ENCODE data around the gene ATP5MC2. TPM values are rescaled to one million over a fixed set of nuclear protein-coding genes. Genes with fewer than 3 reads are reported as not detected.

The ATP5MC2 gene
- polyA plus RNA-seq: 227 and 331 TPM in 2 replicates
- 77.7 and 89.9 TPM in 2 replicates for polyA minus RNA-seq

DNA sequence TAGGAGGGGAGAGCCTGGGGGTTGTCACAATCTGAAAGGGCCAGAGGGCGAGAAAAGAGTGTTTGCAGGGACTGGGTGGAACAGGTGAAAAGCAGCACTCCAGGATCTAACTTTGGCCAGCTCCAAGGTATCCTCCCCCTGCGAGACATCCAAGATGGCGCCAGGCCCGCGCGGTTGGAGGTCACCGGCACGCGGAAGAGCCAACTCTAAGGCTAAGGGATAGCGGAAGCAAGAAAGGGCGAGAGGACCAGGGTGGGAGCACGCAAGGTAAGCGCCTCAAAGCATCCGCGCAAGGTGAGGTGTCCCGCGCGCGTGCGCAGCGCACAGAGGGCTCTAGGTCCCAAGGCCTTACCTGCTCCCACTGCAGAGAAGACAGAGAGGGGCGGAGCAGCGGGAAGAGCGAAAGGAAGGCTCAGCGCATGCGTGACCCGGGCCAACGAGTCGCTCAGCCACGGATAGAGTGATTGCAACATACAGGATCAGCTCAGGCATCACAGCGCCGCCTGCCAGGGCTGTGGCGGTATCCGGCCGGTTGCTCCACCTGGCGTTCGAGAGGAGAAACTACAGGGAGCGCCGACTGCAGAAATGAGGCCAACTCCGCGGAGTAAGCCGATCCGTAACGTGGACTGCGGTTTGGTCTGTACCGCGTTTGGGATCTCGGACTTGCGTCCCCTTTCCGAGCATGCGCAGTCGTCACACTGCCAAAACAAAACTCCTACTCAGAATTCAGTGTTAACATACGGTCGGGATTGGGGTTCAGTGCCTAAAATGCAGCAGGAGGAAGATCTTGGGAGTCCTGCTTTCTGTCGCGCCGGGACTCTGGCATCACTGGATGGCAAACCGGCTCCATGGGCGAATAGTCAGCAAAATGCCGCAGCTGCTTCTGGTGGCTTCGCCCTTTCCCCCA is at the start of gene ATP5MC2:
TSS of gene ATP5MC2 (minus strand) at position 383 of the 907 bp plus-strand sequence. CDS start 3,469 bp downstream, outside the sequence.
- Histone ChIP-seq H3K36me3 (ENCODE audit: insufficient read depth, low read length) (no peaks in the 10 kb centered on the region), H3K9ac (ENCODE audit: low read length) (peak within 1 kb of the TSS; percentile 81), H3K79me2 (replicated peaks; ENCODE audit: insufficient read depth, low read length) (peaks cover 29% of the 10 kb centered on the region), H3K27ac (ENCODE audit: low read length) (peak within 1 kb of the TSS; percentile 88), H3K4me2 (ENCODE audit: low read length) (peak within 1 kb of the TSS; percentile 95), H4K20me1 (ENCODE audit: insufficient read depth) (no peaks in the 10 kb centered on the region), H2AFZ (ENCODE audit: low read depth, low read length) (peak within 1 kb of the TSS; percentile 85), H3K27me3 (ENCODE audit: insufficient read depth, low read depth, low read length) (no peaks in the 10 kb centered on the region), H3K9me2 (ENCODE audit: insufficient read depth, low read length) (no peaks in the 10 kb centered on the region), H3K9me3 (ENCODE audit: low read length) (no peaks in the 10 kb centered on the region), H3F3A (ENCODE audit: insufficient read depth, low read length, poor library complexity, severe bottlenecking) (no peaks in the 10 kb centered on the region), H3K4me3 (ENCODE audit: low read length) (peak within 1 kb of the TSS; percentile 68)
- TF ChIP-seq TAF1 (IDR thresholded peaks at IDR 0.05; ENCODE audit: low read depth) (peak; percentile 93), EZH2 (IDR thresholded peaks at IDR 0.05; ENCODE audit: borderline replicate concordance, insufficient read depth, low read length, poor library complexity, severe bottlenecking) (no peak), MXI1 (conservative IDR thresholded peaks at IDR 0.05; ENCODE audit: poor library complexity, severe bottlenecking) (peak; percentile 83), SMC3 (conservative IDR thresholded peaks at IDR 0.05; ENCODE audit: poor library complexity) (peak; percentile 100), POLR2AphosphoS5 (IDR thresholded peaks at IDR 0.05) (peak; percentile 99), RAD21 (conservative IDR thresholded peaks at IDR 0.05) (peak; percentile 100), EP300 (conservative IDR thresholded peaks at IDR 0.05; ENCODE audit: poor library complexity, severe bottlenecking) (peak; percentile 73)
- TF ChIP-seq, protein P1, sequence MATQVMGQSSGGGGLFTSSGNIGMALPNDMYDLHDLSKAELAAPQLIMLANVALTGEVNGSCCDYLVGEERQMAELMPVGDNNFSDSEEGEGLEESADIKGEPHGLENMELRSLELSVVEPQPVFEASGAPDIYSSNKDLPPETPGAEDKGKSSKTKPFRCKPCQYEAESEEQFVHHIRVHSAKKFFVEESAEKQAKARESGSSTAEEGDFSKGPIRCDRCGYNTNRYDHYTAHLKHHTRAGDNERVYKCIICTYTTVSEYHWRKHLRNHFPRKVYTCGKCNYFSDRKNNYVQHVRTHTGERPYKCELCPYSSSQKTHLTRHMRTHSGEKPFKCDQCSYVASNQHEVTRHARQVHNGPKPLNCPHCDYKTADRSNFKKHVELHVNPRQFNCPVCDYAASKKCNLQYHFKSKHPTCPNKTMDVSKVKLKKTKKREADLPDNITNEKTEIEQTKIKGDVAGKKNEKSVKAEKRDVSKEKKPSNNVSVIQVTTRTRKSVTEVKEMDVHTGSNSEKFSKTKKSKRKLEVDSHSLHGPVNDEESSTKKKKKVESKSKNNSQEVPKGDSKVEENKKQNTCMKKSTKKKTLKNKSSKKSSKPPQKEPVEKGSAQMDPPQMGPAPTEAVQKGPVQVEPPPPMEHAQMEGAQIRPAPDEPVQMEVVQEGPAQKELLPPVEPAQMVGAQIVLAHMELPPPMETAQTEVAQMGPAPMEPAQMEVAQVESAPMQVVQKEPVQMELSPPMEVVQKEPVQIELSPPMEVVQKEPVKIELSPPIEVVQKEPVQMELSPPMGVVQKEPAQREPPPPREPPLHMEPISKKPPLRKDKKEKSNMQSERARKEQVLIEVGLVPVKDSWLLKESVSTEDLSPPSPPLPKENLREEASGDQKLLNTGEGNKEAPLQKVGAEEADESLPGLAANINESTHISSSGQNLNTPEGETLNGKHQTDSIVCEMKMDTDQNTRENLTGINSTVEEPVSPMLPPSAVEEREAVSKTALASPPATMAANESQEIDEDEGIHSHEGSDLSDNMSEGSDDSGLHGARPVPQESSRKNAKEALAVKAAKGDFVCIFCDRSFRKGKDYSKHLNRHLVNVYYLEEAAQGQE (IDR thresholded peaks at IDR 0.05; ENCODE audit: borderline replicate concordance): peak; percentile 94
- TF ChIP-seq, protein P2, sequence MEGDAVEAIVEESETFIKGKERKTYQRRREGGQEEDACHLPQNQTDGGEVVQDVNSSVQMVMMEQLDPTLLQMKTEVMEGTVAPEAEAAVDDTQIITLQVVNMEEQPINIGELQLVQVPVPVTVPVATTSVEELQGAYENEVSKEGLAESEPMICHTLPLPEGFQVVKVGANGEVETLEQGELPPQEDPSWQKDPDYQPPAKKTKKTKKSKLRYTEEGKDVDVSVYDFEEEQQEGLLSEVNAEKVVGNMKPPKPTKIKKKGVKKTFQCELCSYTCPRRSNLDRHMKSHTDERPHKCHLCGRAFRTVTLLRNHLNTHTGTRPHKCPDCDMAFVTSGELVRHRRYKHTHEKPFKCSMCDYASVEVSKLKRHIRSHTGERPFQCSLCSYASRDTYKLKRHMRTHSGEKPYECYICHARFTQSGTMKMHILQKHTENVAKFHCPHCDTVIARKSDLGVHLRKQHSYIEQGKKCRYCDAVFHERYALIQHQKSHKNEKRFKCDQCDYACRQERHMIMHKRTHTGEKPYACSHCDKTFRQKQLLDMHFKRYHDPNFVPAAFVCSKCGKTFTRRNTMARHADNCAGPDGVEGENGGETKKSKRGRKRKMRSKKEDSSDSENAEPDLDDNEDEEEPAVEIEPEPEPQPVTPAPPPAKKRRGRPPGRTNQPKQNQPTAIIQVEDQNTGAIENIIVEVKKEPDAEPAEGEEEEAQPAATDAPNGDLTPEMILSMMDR (IDR thresholded peaks at IDR 0.05; ENCODE audit: poor library complexity, severe bottlenecking): peak; percentile 100

DNA sequence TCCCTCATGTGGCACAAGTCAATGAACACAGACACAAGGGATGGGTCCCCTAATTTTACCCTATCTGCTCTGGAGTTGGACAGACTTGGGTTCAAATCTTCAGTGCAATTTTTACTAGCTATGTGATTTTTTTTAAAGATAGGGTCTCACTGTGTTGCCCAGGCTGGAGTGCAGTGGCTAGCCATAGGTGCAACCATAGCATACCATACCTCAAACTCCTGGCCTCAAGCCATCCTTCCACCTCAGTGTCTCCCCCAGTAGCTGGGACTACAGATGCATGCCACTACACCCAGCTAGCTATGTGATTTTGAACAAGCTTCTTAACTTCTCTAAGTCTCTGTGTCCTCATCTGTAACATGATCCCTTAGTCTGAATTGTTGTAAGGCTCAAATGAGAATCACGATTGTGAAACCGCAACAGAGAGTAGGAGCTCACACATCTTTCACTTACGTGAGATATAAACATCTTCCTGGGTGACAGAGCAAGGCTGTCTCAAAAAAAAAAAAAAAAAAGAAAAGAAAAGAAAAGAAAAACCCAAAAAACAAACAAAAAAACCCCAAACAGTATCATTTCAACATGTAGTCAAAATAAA is 46.7 kb upstream of the ATP5MC2 start:
- Histone ChIP-seq H3K9me3 (ENCODE audit: low read length) (no peaks in the 10 kb centered on the region), H3K4me2 (ENCODE audit: low read length) (no peak overlapping the region), H3K4me3 (ENCODE audit: low read length) (no peak overlapping the region), H3K27me3 (ENCODE audit: insufficient read depth, low read depth, low read length) (no peaks in the 10 kb centered on the region), H3K9ac (ENCODE audit: low read length) (no peak overlapping the region), H3K27ac (ENCODE audit: low read length) (no peak overlapping the region), H3K36me3 (ENCODE audit: insufficient read depth, low read length) (peaks cover 8% of the 10 kb centered on the region), H3F3A (ENCODE audit: insufficient read depth, low read length, poor library complexity, severe bottlenecking) (no peaks in the 10 kb centered on the region), H4K20me1 (ENCODE audit: insufficient read depth) (no peaks in the 10 kb centered on the region), H3K79me2 (replicated peaks; ENCODE audit: insufficient read depth, low read length) (peaks cover 18% of the 10 kb centered on the region), H3K9me2 (ENCODE audit: insufficient read depth, low read length) (no peaks in the 10 kb centered on the region), H2AFZ (ENCODE audit: low read depth, low read length) (no peak overlapping the region)
- TF ChIP-seq MXI1 (conservative IDR thresholded peaks at IDR 0.05; ENCODE audit: poor library complexity, severe bottlenecking) (no peak), SMC3 (conservative IDR thresholded peaks at IDR 0.05; ENCODE audit: poor library complexity) (no peak), EP300 (conservative IDR thresholded peaks at IDR 0.05; ENCODE audit: poor library complexity, severe bottlenecking) (no peak), EZH2 (IDR thresholded peaks at IDR 0.05; ENCODE audit: borderline replicate concordance, insufficient read depth, low read length, poor library complexity, severe bottlenecking) (no peak), POLR2AphosphoS5 (IDR thresholded peaks at IDR 0.05) (no peak), TAF1 (IDR thresholded peaks at IDR 0.05; ENCODE audit: low read depth) (no peak), RAD21 (conservative IDR thresholded peaks at IDR 0.05) (no peak)
- TF ChIP-seq, protein P2 (IDR thresholded peaks at IDR 0.05; ENCODE audit: poor library complexity, severe bottlenecking): no peak
- TF ChIP-seq, protein P1 (IDR thresholded peaks at IDR 0.05; ENCODE audit: borderline replicate concordance): no peak

Measured in neural cell (in vitro differentiated cells).